AG04449 (cell line): ENCODE results near the gene DBX1.

Experiments
- CTCF ChIA-PET: fragments of 350-600 bp; formaldehyde crosslinking; extraction: SDS; loops from one replicate; lab custom pipeline; 2021; ENCODE audit warnings: antibody characterized with exemption; lab: Yijun Ruan, JAX
- POLR2A ChIA-PET: fragments of 400-600, 350-600 bp; formaldehyde crosslinking; extraction: SDS; loops from one replicate; lab custom pipeline; 2020; ENCODE audit warnings: antibody characterized with exemption, inconsistent platforms; lab: Yijun Ruan, JAX
- DNase-seq: peaks from one replicate; pipeline ENCODE4 v3.0.0-alpha.2; 2010; ENCODE audit warnings: low read depth, low spot score
- H3K4me3 ChIP-seq: 2 replicates; pipeline ENCODE4 v1.5.1; 2011; ENCODE audit warnings: low read depth, mild to moderate bottlenecking, control low read depth, low read length
- TF ChIP-seq, protein P1 (sequence below): IDR thresholded peaks from one replicate; pipeline ENCODE4 v1.5.1; 2011; ENCODE audit warnings: mild to moderate bottlenecking, moderate library complexity, low read length, control low read depth, inconsistent platforms; ENCODE audit not compliant: insufficient read depth; ENCODE audit errors: missing control alignments

DBX1 gene

DNA sequence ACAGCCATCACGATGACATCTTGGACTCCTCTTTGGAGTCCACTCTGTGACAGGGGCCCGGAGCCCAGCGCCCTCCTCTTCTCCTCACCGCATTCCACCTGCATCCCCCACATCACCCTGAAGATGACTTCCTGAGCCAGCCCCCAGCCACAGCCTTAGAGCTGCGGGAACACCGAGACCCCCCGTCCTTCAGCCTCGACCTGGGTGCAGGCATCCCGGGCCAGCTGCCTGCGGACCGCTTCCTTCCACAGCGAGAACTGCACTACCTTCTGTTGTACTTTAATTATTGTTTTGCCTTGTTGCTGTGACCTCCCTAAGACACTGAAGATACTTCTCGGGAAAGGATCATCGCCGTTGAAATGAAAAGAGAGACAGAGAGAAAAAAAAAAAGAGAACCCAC lies 42.1 kb downstream of the DBX1 start:
- no peak overlapping the region for H3K4me3 ChIP-seq
- DNase-seq: no peak
- POLR2A ChIA-PET: no interaction called here
- CTCF ChIA-PET: interaction anchor here (0.6 to 10.8 kb wide), 10 partner anchors 8 to 215 kb away, joined by 3 to 135 read pairs (median 3); no protein-coding TSS in a partner anchor
- TF ChIP-seq, protein P1, sequence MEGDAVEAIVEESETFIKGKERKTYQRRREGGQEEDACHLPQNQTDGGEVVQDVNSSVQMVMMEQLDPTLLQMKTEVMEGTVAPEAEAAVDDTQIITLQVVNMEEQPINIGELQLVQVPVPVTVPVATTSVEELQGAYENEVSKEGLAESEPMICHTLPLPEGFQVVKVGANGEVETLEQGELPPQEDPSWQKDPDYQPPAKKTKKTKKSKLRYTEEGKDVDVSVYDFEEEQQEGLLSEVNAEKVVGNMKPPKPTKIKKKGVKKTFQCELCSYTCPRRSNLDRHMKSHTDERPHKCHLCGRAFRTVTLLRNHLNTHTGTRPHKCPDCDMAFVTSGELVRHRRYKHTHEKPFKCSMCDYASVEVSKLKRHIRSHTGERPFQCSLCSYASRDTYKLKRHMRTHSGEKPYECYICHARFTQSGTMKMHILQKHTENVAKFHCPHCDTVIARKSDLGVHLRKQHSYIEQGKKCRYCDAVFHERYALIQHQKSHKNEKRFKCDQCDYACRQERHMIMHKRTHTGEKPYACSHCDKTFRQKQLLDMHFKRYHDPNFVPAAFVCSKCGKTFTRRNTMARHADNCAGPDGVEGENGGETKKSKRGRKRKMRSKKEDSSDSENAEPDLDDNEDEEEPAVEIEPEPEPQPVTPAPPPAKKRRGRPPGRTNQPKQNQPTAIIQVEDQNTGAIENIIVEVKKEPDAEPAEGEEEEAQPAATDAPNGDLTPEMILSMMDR: no peak

DNA sequence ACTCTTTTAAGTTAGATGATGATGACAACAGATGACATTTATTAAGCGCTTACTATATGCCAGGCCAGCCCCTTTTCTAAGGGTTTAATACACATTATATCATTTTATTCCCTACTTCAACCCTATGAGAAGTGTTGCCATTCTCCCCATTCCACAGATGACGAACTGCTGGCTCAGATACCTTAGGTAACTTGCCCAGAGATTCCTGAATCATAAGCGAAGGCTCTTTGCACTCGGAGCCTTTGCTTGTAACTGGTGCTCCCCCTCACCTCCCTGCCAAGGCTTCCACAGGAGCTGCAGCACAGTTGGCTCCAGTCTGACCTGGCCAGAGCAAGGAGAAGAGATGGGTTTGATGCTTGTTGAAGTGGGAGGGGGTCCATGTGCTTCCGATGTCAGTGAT lies 43.0 kb downstream of the DBX1 start:
- TF ChIP-seq, protein P1: no peak
- DNase-seq: no peak
- H3K4me3 ChIP-seq: no peak overlapping the region
- ChIA-PET POLR2A (no interaction called here), CTCF (interaction anchor here (0.6 to 10.8 kb wide), 11 partner anchors 8 to 214 kb away, joined by 3 to 135 read pairs (median 3); no protein-coding TSS in a partner anchor)

DNA sequence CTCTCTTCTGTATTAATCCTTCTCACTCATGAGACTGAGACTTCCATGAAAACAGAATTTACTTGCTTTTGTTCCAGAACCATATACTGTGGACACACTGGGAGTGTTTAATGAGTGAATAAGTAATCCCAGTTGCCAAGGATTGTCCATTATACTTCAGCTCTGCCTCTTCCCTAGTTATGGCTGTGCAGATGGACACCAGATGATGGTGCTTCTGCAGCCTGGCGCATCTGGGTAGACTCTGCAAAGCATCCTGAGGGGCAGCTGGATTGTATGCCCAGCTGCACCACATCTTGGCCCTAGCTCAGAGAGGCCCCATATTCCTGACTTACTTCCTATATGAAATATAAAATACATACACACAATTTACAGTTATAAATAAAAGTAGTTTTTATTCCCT lies 43.5 kb downstream of the DBX1 start:
- no peak overlapping the region for H3K4me3 ChIP-seq
- TF ChIP-seq, protein P1: no peak
- CTCF ChIA-PET: interaction anchor here (0.8 to 10.8 kb wide), 6 partner anchors 8 to 166 kb away, joined by 3 to 135 read pairs (median 6); no protein-coding TSS in a partner anchor
- DNase-seq: no peak
- POLR2A ChIA-PET: no interaction called here

DNA sequence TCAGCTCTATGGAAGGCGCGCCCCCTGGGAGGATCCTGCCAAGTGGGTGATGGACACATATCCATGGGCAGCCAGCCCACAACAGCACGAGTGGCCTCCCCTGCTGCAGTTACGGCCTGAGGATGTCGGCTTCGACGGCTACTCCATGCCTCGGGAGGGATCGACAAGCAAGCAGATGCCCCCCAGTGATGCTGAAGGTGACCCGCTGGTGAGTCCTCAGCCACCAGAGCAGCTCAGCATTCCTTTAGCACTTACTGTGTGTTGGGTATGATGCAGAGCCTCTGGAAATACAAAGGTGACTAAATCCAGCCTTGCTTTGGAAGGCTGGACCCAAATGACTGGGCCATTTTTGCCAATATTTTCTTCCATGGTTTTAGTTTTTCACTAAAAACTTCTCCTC lies 45.7 kb downstream of the DBX1 start:
- ChIA-PET CTCF (interaction anchor here (1.0 to 10.8 kb wide), 7 partner anchors 11 to 210 kb away, joined by 3 to 135 read pairs (median 37); no protein-coding TSS in a partner anchor), POLR2A (no interaction called here)
- no peak overlapping the region for H3K4me3 ChIP-seq
- DNase-seq: no peak
- TF ChIP-seq, protein P1: no peak

DNA sequence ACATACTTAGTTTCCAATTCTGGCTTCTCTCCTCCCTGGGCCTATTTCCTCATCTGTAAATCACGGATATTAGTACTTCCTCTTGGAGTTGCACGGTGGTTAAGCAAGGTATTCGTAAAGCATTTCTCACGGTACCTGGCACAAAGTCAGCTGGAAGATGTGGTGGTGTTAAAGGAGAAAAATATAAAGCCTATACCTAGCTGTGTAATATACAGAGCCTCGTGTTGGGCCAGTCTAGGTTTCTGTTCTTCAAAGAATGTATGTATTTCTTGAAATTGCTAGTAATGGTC lies 47.2 kb downstream of the DBX1 start:
- DNase-seq: no peak
- TF ChIP-seq, protein P1: no peak
- ChIA-PET CTCF (interaction anchor here (2.4 to 10.8 kb wide), 8 partner anchors 12 to 208 kb away, joined by 6 to 135 read pairs (median 44); no protein-coding TSS in a partner anchor), POLR2A (interaction anchor here (1.0 to 2.7 kb wide), 4 partner anchors 15 to 194 kb away, joined by 3 to 28 read pairs (median 4); no protein-coding TSS in a partner anchor)
- H3K4me3 ChIP-seq: no peak overlapping the region

DNA sequence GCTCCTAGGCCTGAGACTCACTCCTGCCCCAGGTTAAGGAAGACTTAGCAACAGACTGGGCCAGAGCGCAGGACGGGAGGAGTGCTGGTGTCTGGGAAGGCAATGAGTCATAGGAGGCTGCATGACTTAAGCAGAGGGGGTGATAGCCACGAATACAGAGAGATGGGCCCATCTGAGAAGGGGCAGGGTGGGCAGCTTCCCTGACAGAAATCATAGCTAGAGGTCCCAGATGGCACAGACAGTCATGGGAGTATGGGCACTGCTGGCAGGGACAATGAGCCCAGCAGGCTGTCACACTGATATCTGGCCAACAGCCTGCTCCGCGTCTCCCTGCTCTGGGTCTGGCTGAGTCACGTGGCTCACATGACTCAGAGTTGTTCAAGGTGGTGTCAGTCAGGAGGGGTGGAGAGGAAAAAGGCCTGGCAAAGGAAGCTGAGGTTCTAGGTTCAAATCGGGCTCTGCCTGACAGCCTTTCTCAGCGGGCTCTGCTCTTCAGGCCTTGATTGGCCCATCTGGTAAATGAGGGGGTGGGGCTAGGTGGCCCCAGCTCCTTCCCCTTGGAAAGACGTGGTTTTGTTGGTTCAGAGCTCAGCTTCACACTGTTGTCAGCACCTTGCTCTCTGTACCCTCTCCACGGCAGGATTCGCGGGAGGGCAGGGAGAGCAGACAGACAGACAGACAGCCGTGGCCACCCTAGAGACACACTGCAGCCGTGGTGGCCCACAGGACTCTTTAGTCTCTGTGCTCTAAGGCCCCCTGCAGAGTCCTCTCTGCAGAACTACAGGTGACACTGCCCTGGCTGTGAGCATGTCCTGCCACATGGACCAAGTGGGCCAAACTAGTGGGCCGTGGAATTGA lies 47.8 kb downstream of the DBX1 start:
- POLR2A ChIA-PET: interaction anchor here (0.9 to 2.7 kb wide), 8 partner anchors 9 to 326 kb away, joined by 3 to 28 read pairs (median 4); no protein-coding TSS in a partner anchor
- no peak overlapping the region for H3K4me3 ChIP-seq

More for the DNA sequence above, 47.8 kb downstream of the DBX1 start:
- TF ChIP-seq, protein P1: no peak
- DNase-seq: peak; percentile 88
- CTCF ChIA-PET: interaction anchor here (1.3 to 10.8 kb wide), 16 partner anchors 13 to 208 kb away, joined by 4 to 135 read pairs (median 12); no protein-coding TSS in a partner anchor
